Natural killer cell treated with Interleukin-12 subunit alpha and Interleukin-12 subunit beta and Interleukin-15 and Interleukin-18, amount 100 ng/mL, for 72 hours (primary cell): ENCODE results near the gene LRRC71. TPM values are rescaled to one million over a fixed set of nuclear protein-coding genes. Genes with fewer than 3 reads are reported as not detected.
A peak's percentile ranks its signal among the peaks of the same experiment; 100 is the strongest.

Source experiments
- ATAC-seq, 2 donors: fragments of 150-1000 bp; cut with Tn5 transposase in 1 of 2; sonication (Bioruptor Pico), chemical (Tn5 transposase) in 1 of 2; 2 replicates each; pipeline ENCODE4 v1.10.0; 2021
- DNase-seq: peaks from one replicate; pipeline ENCODE4 v3.0.0; 2022; ENCODE audit warnings: low spot score
- H3K27ac Mint-ChIP-seq, 2 donors: 1 replicate in 1 of 2; 2 replicates in 1 of 2; pipeline ENCODE4 v1.8.0; 2022; ENCODE audit warnings: mixed read lengths in 2 of 2, mild to moderate bottlenecking in 1 of 2, moderate library complexity in 1 of 2
- H3K27me3 Mint-ChIP-seq, 2 donors: 1 replicate in 1 of 2; 2 replicates in 1 of 2; pipeline ENCODE4 v1.8.0; 2022; ENCODE audit warnings: mixed read lengths in 2 of 2
- H3K36me3 Mint-ChIP-seq: one replicate; pipeline ENCODE4 v1.8.0; 2022; ENCODE audit warnings: mixed read lengths
- H3K4me1 Mint-ChIP-seq, 2 donors: 1 replicate in 1 of 2; 2 replicates in 1 of 2; pipeline ENCODE4 v1.8.0; 2022; ENCODE audit warnings: low read depth in 2 of 2, mixed read lengths in 2 of 2, mild to moderate bottlenecking in 1 of 2
- H3K4me3 Mint-ChIP-seq: one replicate; pipeline ENCODE4 v1.8.0; 2022; ENCODE audit warnings: mixed read lengths
- H3K9me3 Mint-ChIP-seq: 2 replicates; pipeline ENCODE4 v1.8.0; 2022; ENCODE audit warnings: mixed read lengths
- total RNA-seq, 2 donors: library from RNA; stranded (reverse); gene quantifications; one replicate each; pipeline ENCODE4 v1.2.3, GENCODE V29; 2022

The LRRC71 gene
- total RNA-seq, 2 donors from 2014 or later: not detected

- DNase-seq (no peak), ATAC-seq (no peak)
- Mint-ChIP-seq H3K9me3 (no peaks in the 10 kb centered on the region), H3K27me3 (peaks cover 40 to 42% of the 10 kb centered on the region in 2 donors), H3K27ac (no peak overlapping the region), H3K4me3 (no peak overlapping the region), H3K4me1 (peaks cover 6 to 12% of the 10 kb centered on the region in 2 donors), H3K36me3 (no peaks in the 10 kb centered on the region)
These were observed 11.7 kb downstream of the LRRC71 start for GRCh38 chr1:156931974-156932710.

DNA sequence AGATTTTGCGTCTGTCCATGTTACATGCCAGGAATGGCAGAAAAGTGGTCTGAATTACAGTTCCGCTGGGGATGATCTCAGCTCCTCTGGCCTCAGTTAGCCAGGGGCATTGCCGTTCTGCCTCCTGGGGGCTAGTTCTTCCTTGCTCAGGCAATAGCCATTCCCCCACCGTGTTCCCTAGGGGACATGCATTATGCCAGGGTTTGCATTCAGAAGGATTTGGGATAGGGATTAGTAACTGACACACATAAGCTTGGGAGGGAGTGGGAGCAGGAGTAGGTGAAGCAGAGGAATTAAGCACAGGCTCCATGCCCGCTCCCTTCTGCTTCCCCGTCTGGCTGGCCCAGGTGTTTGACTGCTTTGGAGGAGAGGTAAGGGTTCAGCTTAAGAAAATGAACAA lies 12.7 kb downstream of the LRRC71 start:
- ATAC-seq: no peak
- Mint-ChIP-seq H3K36me3 (no peaks in the 10 kb centered on the region), H3K4me3 (no peak overlapping the region), H3K27ac (no peak overlapping the region), H3K27me3 (peaks cover 33 to 34% of the 10 kb centered on the region in 2 donors), H3K4me1 (peaks cover 4 to 9% of the 10 kb centered on the region in 2 donors), H3K9me3 (no peaks in the 10 kb centered on the region)
- DNase-seq: no peak

DNA sequence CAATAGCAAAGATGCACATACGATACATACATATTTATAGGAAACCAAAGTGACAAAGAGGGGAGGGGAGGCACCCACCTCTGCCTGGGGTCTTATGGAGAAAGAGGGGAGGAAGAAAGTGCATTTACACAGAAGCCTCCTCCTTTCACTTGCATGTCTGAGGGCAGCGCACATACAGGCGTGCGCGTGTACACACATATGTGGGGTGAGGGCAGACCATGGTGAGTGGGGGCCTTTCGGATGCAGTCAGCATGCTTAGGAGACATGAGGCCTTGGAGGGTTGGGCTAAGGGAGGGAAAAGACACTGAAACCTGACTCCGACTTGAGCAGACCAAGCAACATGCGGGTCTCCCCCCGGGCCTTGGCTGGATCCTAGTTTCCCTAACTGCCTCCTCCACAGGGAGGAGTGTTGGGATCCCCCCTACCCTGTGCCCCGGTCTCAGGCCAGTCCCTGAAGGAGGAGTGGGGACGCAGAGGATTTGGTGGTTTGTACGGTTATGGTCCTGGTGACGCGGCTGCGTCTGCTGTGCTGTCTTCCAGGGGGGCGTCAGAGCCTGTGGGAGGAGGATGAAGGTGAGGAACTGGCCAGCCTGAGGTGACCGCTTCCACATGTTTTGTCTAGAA lies 15.2 kb downstream of the LRRC71 start:
- Mint-ChIP-seq H3K4me3 (no peak overlapping the region), H3K27me3 (peaks cover 11 to 20% of the 10 kb centered on the region in 2 donors), H3K4me1 (peaks cover 4 to 6% of the 10 kb centered on the region in 2 donors), H3K9me3 (no peaks in the 10 kb centered on the region), H3K27ac (no peak overlapping the region), H3K36me3 (no peaks in the 10 kb centered on the region)
- DNase-seq (peak; percentile 22), ATAC-seq (no peak)

DNA sequence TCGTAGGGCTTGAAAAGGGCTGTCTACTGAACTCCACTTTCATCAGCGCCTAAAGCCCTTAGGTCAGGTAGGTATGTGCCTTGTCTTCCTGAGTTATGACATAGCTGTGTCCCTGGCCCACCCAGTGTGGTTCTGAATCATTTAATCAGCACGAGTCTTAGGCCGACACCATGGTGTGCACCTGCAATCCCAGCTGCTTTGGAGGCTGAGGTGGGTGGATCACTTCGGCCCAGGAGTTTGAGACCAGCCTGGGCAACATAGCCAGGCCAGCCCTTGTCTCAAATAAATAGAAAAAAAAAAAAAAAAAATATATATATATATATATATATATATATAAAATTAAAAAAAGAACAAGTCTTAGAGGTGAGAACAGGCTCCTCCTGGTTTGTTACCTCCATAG lies 15.8 kb downstream of the LRRC71 start:
- Mint-ChIP-seq H3K27ac (no peak overlapping the region), H3K4me1 (peaks cover 4% of the 10 kb centered on the region in 2 donors), H3K36me3 (no peaks in the 10 kb centered on the region), H3K9me3 (no peaks in the 10 kb centered on the region), H3K4me3 (no peak overlapping the region), H3K27me3 (peaks cover 5 to 18% of the 10 kb centered on the region in 2 donors)
- DNase-seq: no peak
- no peak for ATAC-seq

GRCh38 chr1:156936721-156937220 lies 16.3 kb downstream of the LRRC71 start:
- no peaks in the 10 kb centered on the region for H3K4me1 Mint-ChIP-seq
- H3K9me3 Mint-ChIP-seq: no peaks in the 10 kb centered on the region
- no peak for DNase-seq
- no peak overlapping the region for H3K27ac Mint-ChIP-seq
- H3K36me3 Mint-ChIP-seq: no peaks in the 10 kb centered on the region
- H3K4me3 Mint-ChIP-seq: no peak overlapping the region
- ATAC-seq: no peak
- peaks cover 0 to 14% of the 10 kb centered on the region in 2 donors for H3K27me3 Mint-ChIP-seq

GRCh38 chr1:156937883-156938282 lies 17.5 kb downstream of the LRRC71 start:
- Mint-ChIP-seq H3K9me3 (no peaks in the 10 kb centered on the region), H3K27me3 (peaks cover 0 to 12% of the 10 kb centered on the region in 2 donors), H3K36me3 (no peaks in the 10 kb centered on the region), H3K4me1 (no peaks in the 10 kb centered on the region), H3K27ac (no peak overlapping the region), H3K4me3 (no peak overlapping the region)
- no peak for DNase-seq
- ATAC-seq: no peak

DNA sequence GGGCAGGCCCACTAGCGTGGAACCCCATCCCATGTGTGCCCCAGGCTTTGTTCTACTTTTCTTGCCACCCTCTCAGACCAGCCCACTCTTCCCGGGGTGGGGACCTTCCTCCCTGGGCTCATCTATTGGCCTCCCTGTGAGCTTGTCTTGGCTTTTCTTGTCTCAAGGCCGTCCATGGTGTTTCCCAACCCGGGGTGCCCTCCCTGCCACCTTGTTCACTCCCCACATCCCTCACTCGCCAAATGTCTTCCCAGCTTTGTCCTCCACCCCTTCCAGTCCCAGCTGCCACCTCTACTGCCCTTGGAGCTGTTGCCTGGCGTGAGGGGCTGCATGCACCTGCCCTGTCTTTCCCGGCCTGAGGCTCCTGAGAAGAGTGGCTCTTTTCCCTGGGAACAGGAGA lies 18.4 kb downstream of the LRRC71 start:
- H3K27ac Mint-ChIP-seq: no peak overlapping the region
- ATAC-seq: no peak
- H3K4me3 Mint-ChIP-seq: no peak overlapping the region
- DNase-seq: no peak
- H3K9me3 Mint-ChIP-seq: no peaks in the 10 kb centered on the region
- H3K4me1 Mint-ChIP-seq: no peaks in the 10 kb centered on the region
- H3K36me3 Mint-ChIP-seq: no peaks in the 10 kb centered on the region
- peaks cover 6 to 7% of the 10 kb centered on the region in 2 donors for H3K27me3 Mint-ChIP-seq

DNA sequence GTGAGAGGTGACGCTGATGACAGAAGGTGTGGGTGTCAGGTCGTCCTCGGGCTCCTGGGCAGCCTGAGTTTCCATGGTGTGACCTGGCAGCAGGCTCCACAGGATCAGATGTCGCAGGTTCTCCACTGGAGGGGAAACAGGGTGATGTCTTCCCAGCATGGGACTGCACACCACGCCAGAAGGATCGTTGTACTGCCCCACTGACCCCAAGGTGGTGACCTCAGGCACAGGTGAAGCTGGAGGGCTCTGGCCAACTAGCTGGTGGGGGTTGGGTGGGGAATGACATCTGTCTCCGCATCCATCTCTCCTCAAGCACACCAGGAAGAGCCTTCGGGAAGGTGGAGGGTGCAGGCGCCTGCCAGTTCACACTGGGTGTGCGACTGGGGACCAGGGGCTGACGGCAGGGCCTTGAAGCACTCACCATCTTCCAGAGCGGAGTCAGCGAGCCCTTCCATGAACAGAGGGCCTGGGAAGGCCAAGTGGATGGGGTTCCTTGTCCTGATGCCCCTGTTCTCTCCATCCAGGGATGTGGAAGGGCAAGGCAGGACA lies 19.4 kb downstream of the LRRC71 start:
- no peaks in the 10 kb centered on the region for H3K4me1 Mint-ChIP-seq
- H3K27ac Mint-ChIP-seq: no peak overlapping the region
- ATAC-seq (no peak), DNase-seq (no peak)
- peaks cover 4 to 7% of the 10 kb centered on the region in 2 donors for H3K27me3 Mint-ChIP-seq
- H3K9me3 Mint-ChIP-seq: no peaks in the 10 kb centered on the region
- no peak overlapping the region for H3K4me3 Mint-ChIP-seq
- H3K36me3 Mint-ChIP-seq: no peaks in the 10 kb centered on the region

DNA sequence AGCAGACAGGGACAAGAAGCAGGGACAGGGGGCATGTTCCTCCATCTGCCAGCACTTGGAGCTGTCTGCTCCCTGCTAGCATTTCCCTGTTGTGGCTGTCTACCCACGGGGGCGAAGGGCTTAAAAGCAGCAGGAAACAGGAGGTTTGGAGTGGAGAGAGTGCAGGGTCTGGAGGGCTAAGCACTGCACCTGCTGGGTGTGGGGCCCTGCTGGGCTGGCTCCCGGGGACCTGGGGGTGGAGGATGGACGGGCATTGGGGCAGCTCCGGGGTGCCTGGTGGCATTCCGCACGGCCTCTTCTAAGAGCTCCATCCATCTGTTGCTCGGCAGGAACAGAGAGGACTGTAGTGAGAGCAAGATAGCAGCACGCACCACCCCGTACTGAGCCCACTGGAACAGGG lies 21.2 kb downstream of the LRRC71 start:
- H3K4me3 Mint-ChIP-seq: no peak overlapping the region
- no peaks in the 10 kb centered on the region for H3K36me3 Mint-ChIP-seq
- H3K27ac Mint-ChIP-seq: no peak overlapping the region
- DNase-seq (no peak), ATAC-seq (no peak)
- no peaks in the 10 kb centered on the region for H3K4me1 Mint-ChIP-seq
- no peaks in the 10 kb centered on the region for H3K9me3 Mint-ChIP-seq
- H3K27me3 Mint-ChIP-seq: peaks cover 9 to 13% of the 10 kb centered on the region in 2 donors

DNA sequence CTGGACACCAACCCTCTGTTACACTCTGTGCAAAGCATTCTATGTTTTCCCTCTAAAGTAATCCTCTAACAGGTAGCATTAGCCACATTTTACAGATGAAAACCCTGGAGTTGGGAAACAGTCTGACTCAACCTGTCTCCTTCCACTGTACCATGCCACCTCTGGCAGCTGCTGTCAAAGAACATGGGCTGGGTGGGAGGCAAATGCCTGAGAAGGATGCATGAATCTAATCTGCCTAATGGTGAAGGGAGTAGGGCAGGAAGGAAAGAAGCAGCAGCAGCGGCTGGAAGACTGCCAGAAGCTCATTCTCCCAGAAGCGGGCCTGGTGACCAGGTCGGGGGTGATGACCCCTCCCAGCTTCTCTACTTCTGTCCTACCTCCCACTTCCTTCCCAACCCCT lies 21.7 kb downstream of the LRRC71 start:
- Mint-ChIP-seq H3K9me3 (no peaks in the 10 kb centered on the region), H3K36me3 (no peaks in the 10 kb centered on the region), H3K4me1 (no peaks in the 10 kb centered on the region), H3K27me3 (peaks cover 9 to 13% of the 10 kb centered on the region in 2 donors), H3K4me3 (no peak overlapping the region), H3K27ac (no peak overlapping the region)
- ATAC-seq (no peak), DNase-seq (no peak)

GRCh38 chr1:156942576-156942975 lies 22.1 kb downstream of the LRRC71 start:
- H3K4me3 Mint-ChIP-seq: no peak overlapping the region
- peaks cover 9 to 13% of the 10 kb centered on the region in 2 donors for H3K27me3 Mint-ChIP-seq
- no peaks in the 10 kb centered on the region for H3K36me3 Mint-ChIP-seq
- no peaks in the 10 kb centered on the region for H3K9me3 Mint-ChIP-seq
- H3K27ac Mint-ChIP-seq: no peak overlapping the region
- DNase-seq: no peak
- no peaks in the 10 kb centered on the region for H3K4me1 Mint-ChIP-seq
- no peak for ATAC-seq

DNA sequence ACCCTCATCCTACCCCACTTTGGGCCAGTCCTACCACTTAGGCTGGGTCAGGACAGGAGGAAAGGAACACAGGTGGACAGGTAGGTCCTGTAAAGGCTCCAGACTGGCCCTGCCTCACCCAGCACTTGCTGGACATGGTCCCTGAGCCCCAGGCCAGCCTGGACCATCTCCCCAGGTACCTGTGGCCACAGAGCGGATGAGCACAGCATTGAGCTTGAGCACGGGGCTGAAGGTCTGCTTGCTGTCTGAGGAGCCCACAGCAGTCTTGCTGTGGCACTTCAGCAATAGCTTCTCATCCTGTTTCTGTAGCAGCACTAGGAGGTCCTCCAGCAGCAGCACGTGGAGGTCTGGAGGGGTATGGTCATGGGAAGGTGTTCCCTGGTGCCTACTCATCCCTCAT lies 23.3 kb downstream of the LRRC71 start:
- Mint-ChIP-seq H3K36me3 (no peaks in the 10 kb centered on the region), H3K4me3 (no peak overlapping the region), H3K4me1 (no peaks in the 10 kb centered on the region), H3K27ac (no peak overlapping the region), H3K27me3 (peaks cover 9 to 13% of the 10 kb centered on the region in 2 donors), H3K9me3 (no peaks in the 10 kb centered on the region)
- DNase-seq (no peak), ATAC-seq (no peak)

- no peak for DNase-seq
- Mint-ChIP-seq H3K4me1 (no peaks in the 10 kb centered on the region), H3K36me3 (no peaks in the 10 kb centered on the region), H3K27ac (no peak overlapping the region), H3K27me3 (peaks cover 9 to 13% of the 10 kb centered on the region in 2 donors), H3K9me3 (no peaks in the 10 kb centered on the region), H3K4me3 (no peak overlapping the region)
- ATAC-seq: no peak
These were observed 23.8 kb downstream of the LRRC71 start for GRCh38 chr1:156944268-156944667.

GRCh38 chr1:156944848-156945247 lies 24.4 kb downstream of the LRRC71 start:
- no peak for ATAC-seq
- Mint-ChIP-seq H3K27me3 (peaks cover 9 to 13% of the 10 kb centered on the region in 2 donors), H3K4me1 (no peaks in the 10 kb centered on the region), H3K36me3 (no peaks in the 10 kb centered on the region), H3K9me3 (no peaks in the 10 kb centered on the region), H3K4me3 (no peak overlapping the region), H3K27ac (no peak overlapping the region)
- no peak for DNase-seq
